ENCODE results near the gene MAP6.

The MAP6 gene

GRCh38 chr11:75567971-75568370 is 100.9 kb downstream of the MAP6 start:
- DNase-seq (ENCODE audit: low spot score) = no peak

GRCh38 chr11:75566763-75567279 is 102.0 kb downstream of the MAP6 start:
- DNase-seq (ENCODE audit: low spot score) = no peak

- DNase-seq (ENCODE audit: low spot score) = no peak
Observed at GRCh38 chr11:75565916-75566762, 102.7 kb downstream of the MAP6 start.

GRCh38 chr11:75565221-75565814 is 103.5 kb downstream of the MAP6 start:
- peak; percentile 77 for DNase-seq (ENCODE audit: low spot score)

- peak; percentile 81 for DNase-seq (ENCODE audit: low spot score)
Observed at GRCh38 chr11:75563978-75564552, 104.8 kb downstream of the MAP6 start.

- no peak for DNase-seq (ENCODE audit: low spot score)
Observed at GRCh38 chr11:75563501-75563977, 105.3 kb downstream of the MAP6 start.

GRCh38 chr11:75562836-75563484 is 105.9 kb downstream of the MAP6 start:
- peak; percentile 46 for DNase-seq (ENCODE audit: low spot score)

GRCh38 chr11:75562048-75562835 is 106.6 kb downstream of the MAP6 start, which contains the start of gene SERPINH1:
Gene SERPINH1, plus strand, starts transcription at chr11:75562253. Its CDS starts 4,097 bp downstream, at chr11:75566350.
- peak; percentile 86 for DNase-seq (ENCODE audit: low spot score)

- DNase-seq (ENCODE audit: low spot score) = no peak
Observed at GRCh38 chr11:75561426-75562047, 107.3 kb downstream of the MAP6 start.

GRCh38 chr11:75560644-75561043 is 108.2 kb downstream of the MAP6 start:
- no peak for DNase-seq (ENCODE audit: low spot score)

GRCh38 chr11:75558939-75559843 is 109.6 kb downstream of the MAP6 start:
- peak; percentile 75 for DNase-seq (ENCODE audit: low spot score)

- DNase-seq (ENCODE audit: low spot score) = peak; percentile 82
Observed at GRCh38 chr11:75557666-75558494, 111.0 kb downstream of the MAP6 start.

- no peak for DNase-seq (ENCODE audit: low spot score)
Observed at GRCh38 chr11:75556275-75556674, 112.6 kb downstream of the MAP6 start.

GRCh38 chr11:75555079-75555811 is 113.6 kb downstream of the MAP6 start:
- no peak for DNase-seq (ENCODE audit: low spot score)

GRCh38 chr11:75554258-75555022 is 114.4 kb downstream of the MAP6 start:
- DNase-seq (ENCODE audit: low spot score) = peak; percentile 94

- DNase-seq (ENCODE audit: low spot score) = no peak
Observed at GRCh38 chr11:75553889-75554257, 115.0 kb downstream of the MAP6 start.

GRCh38 chr11:75553182-75553581 is 115.7 kb downstream of the MAP6 start:
- no peak for DNase-seq (ENCODE audit: low spot score)
